ENCODE data around the gene TEKT5.
"Not testable (repeated sequence)": the region's sequence is repeated elsewhere in the genome, so short reads cannot be mapped to it uniquely, and the experiment has no call there.

Gene TEKT5

DNA sequence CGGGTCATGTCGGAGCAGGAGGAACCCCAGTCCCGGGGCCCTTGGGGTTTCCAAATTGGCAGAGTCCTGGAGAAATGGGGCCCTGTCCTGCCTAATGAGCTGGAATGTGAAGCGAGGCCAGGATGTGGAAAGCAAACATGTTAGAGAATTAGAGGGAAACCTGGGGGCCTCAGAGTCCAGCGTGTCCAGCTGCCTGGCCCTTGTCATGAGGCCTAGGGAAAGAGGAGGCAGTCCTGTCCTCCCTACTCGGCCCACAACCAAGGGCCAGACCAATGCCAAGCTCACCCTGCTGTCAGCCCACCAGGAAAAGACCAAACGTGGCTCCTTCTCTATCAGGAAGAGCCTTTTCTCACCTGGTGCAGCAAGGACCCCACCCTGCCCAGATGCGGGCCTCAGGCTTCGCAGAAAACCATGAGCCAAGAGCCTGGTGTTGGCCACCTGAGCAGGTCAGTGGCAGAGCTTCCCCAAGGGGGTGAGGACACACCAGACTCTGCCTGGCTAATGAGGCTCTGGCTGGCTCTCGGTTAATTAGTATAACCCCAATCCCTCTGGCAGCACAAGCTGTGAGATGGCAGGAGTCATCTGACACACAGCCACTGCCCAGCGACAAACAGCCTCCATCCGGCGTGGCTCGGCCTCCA lies 10.1 kb downstream of the TEKT5 start:
- no peak overlapping the region for H3K4me3 ChIP-seq (replicated peaks; ENCODE audit: low read depth, low read length)
- no peak for DNase-seq (ENCODE audit: low read depth)
- TF ChIP-seq, protein P1, sequence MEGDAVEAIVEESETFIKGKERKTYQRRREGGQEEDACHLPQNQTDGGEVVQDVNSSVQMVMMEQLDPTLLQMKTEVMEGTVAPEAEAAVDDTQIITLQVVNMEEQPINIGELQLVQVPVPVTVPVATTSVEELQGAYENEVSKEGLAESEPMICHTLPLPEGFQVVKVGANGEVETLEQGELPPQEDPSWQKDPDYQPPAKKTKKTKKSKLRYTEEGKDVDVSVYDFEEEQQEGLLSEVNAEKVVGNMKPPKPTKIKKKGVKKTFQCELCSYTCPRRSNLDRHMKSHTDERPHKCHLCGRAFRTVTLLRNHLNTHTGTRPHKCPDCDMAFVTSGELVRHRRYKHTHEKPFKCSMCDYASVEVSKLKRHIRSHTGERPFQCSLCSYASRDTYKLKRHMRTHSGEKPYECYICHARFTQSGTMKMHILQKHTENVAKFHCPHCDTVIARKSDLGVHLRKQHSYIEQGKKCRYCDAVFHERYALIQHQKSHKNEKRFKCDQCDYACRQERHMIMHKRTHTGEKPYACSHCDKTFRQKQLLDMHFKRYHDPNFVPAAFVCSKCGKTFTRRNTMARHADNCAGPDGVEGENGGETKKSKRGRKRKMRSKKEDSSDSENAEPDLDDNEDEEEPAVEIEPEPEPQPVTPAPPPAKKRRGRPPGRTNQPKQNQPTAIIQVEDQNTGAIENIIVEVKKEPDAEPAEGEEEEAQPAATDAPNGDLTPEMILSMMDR (IDR thresholded peaks at IDR 0.05; ENCODE audit: low read length, missing control alignments), result no peak

DNA sequence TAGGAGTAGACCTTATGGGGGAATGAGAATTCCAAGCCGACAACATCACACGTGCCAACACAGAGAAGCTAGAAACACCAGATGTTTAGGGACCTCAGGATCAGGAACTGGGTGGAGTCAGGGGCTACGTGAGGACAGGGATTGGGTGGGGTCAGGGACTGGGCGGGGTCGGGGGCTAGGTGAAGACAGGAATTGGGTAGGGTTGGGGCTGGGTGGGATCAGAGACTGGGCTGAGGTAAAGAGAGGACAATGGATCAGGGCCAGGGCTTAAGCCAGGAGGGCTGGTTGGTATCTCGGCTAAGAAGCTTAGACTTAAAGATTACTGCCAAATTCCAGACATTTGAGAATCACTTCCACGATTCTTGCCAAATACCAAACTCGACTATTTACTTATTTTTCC lies 11.6 kb downstream of the TEKT5 start:
- TF ChIP-seq, protein P1 (IDR thresholded peaks at IDR 0.05; ENCODE audit: low read length, missing control alignments), result no peak
- H3K4me3 ChIP-seq (replicated peaks; ENCODE audit: low read depth, low read length), result no peak overlapping the region

DNA sequence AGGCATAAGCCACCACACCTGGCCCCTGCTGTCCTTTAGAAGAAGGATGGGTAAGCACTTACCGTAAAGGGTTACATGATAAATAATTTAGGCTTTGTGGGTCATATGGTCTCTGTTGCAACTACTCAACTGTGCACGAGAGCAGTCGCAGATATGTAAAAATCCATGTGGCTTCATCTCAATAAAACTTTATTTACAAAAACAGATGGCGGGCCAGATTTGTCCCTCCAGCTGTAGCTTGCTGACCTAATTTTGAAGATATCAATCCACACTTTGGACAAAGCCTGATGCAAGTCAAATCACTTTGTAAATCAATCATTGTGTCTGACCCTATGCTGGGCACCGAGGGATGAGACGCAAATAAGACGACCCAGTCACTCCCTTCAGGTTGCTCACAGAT lies 12.1 kb downstream of the TEKT5 start:
- TF ChIP-seq, protein P1 (IDR thresholded peaks at IDR 0.05; ENCODE audit: low read length, missing control alignments), result no peak
- no peak overlapping the region for H3K4me3 ChIP-seq (replicated peaks; ENCODE audit: low read depth, low read length)
- DNase-seq (ENCODE audit: low read depth), result no peak

More for the DNA sequence above, 11.6 kb downstream of the TEKT5 start:
- DNase-seq (ENCODE audit: low read depth), result no peak

DNA sequence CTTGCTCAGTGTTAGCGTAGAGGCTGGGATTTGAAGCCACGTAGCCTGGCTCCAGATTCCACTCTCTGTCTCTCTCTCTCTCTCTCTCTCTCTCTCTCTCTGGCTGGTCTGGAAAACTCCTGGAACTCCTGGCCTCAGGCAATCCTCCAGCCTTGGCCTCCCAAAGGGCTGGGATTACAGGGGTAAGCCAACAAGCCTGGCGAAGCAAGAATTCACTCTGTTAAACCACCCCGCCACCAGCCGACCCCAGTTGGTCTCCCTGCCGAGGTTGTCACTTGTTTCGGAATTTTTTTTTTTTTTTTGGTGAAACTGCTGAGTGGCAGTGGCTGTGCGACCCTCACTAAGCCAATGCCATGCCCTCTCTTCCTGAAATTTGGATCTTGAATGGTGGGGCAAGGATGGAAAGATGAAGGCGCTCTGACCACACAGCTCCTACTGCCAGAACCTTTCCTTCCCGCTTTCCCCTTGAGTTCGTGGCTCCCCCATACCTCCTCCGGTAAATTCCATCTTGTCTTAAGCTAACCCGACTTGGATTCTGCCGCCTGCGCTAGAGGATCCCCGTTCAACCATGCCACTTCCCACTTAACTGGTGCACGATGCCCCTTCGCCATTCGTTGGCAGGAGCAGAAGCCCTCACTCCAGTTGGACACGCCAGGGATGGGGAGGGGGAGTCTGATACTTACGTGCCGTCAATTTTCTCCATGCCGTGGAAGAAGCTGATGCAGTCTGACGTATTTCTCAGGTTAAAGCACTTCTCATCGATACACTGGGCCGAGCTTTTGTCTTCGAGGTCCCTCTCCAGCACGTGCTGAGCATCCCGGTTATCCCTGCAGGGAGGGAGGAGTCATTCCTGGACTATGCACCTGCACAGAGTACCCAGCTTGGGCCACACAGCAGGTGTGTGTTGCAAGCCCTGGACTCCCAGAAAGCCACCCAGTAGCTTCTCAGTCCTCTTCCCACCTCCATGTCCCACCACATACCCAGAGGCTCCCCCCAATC lies 13.1 kb downstream of the TEKT5 start:
- no peak overlapping the region for H3K4me3 ChIP-seq (replicated peaks; ENCODE audit: low read depth, low read length)
- DNase-seq (ENCODE audit: low read depth), result no peak
- TF ChIP-seq, protein P1 (IDR thresholded peaks at IDR 0.05; ENCODE audit: low read length, missing control alignments), result no peak

DNA sequence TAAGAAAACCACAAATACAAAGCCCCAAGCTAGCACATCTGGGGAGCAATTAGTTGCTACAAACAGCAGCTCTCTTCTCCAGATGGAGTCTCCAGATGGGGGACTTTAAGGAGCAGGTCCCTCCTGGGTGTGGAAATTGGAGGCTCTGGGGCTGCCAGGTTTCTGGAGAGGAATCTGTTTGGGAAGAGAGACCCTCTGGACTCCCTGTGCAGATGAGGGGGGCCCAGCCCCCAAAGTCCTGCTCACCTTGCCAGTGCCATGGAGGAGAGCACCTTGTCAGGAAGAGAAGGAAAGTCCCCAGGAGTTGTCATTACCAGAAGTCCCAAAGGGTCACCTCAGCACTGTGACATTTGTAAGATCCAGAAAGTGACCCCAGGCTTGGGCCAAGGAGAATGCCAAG lies 14.8 kb downstream of the TEKT5 start:
- DNase-seq (ENCODE audit: low read depth), result no peak
- H3K4me3 ChIP-seq (replicated peaks; ENCODE audit: low read depth, low read length), result no peak overlapping the region
- TF ChIP-seq, protein P1 (IDR thresholded peaks at IDR 0.05; ENCODE audit: low read length, missing control alignments), result no peak

DNA sequence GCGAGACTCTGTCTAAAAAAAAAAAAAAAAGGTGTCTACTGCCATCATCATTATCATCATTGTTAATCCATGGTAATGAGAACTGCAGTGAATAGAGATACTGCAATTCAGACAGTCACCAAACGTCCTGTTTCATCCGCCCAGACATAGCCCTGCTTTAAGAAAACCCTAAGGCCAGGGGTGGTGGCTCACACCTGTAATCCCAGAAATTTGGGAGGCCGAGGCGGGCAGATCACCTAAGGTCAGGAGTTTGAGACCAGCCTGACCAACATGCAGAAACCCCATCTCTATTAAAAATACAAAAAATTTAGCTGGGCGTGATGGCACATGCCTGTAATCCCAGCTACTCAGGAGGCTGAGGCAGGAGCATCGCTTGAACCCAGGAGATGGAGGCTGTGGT lies 15.3 kb downstream of the TEKT5 start:
- DNase-seq (ENCODE audit: low read depth); H3K4me3 ChIP-seq (replicated peaks; ENCODE audit: low read depth, low read length): not testable (repeated sequence)

DNA sequence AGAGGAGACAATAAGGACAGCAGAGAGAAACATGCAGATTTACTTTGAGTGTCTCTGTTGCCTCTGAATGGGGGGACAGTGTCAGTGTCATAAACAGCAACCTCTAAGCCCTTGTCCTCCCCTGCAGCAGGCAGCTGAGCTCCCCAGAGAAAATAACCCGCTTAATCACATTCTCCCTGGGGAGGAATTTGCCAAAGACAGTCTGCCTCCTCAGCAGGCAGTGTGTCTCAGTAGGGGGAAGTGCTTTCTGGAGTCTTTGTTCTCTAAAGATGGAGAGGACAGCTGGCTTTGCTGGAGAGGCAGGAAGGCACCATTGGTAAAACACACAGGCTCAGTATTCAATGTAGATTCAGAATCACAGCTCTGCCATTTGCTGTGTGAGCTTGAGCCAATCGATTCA lies 16.1 kb downstream of the TEKT5 start:
- no peak for DNase-seq (ENCODE audit: low read depth)
- TF ChIP-seq, protein P1 (IDR thresholded peaks at IDR 0.05; ENCODE audit: low read length, missing control alignments), result no peak
- H3K4me3 ChIP-seq (replicated peaks; ENCODE audit: low read depth, low read length), result no peak overlapping the region

Data from fibroblast of pulmonary artery (primary cell).